ENCODE measurements around the gene ULK4.

ULK4 gene

GRCh38 chr3:41346698-41347270 is 615.1 kb downstream of the ULK4 start:
- no peak for ATAC-seq

- ATAC-seq: no peak
Measured at GRCh38 chr3:41345788-41346187, 616.1 kb downstream of the ULK4 start.

GRCh38 chr3:41339758-41340157 is 622.1 kb downstream of the ULK4 start:
- ATAC-seq: no peak

- ATAC-seq: no peak
Measured at GRCh38 chr3:41338276-41338675, 623.6 kb downstream of the ULK4 start.

- ATAC-seq: no peak
Measured at GRCh38 chr3:41334426-41334825, 627.5 kb downstream of the ULK4 start.

- no peak for ATAC-seq
Measured at GRCh38 chr3:41331041-41331440, 630.9 kb downstream of the ULK4 start.

- no peak for ATAC-seq
Measured at GRCh38 chr3:41330465-41330864, 631.4 kb downstream of the ULK4 start.

- no peak for ATAC-seq
Measured at GRCh38 chr3:41329881-41330280, 632.0 kb downstream of the ULK4 start.

GRCh38 chr3:41328926-41329325 is 633.0 kb downstream of the ULK4 start:
- ATAC-seq: no peak

GRCh38 chr3:41327718-41328117 is 634.2 kb downstream of the ULK4 start:
- no peak for ATAC-seq

GRCh38 chr3:41324156-41324475 is 637.8 kb downstream of the ULK4 start:
- ATAC-seq: no peak

GRCh38 chr3:41323467-41324155 is 638.3 kb downstream of the ULK4 start:
- ATAC-seq: no peak

- ATAC-seq: no peak
Measured at GRCh38 chr3:41321642-41321980, 640.3 kb downstream of the ULK4 start.

- ATAC-seq: no peak
Measured at GRCh38 chr3:41320953-41321641, 640.8 kb downstream of the ULK4 start.

GRCh38 chr3:41318520-41318919 is 643.4 kb downstream of the ULK4 start:
- no peak for ATAC-seq

- no peak for ATAC-seq
Measured at GRCh38 chr3:41317718-41318117, 644.2 kb downstream of the ULK4 start.

- ATAC-seq: no peak
Measured at GRCh38 chr3:41317298-41317697, 644.6 kb downstream of the ULK4 start.

GRCh38 chr3:41315126-41315525 is 646.8 kb downstream of the ULK4 start:
- ATAC-seq: no peak

- ATAC-seq: no peak
Measured at GRCh38 chr3:41308119-41308518, 653.8 kb downstream of the ULK4 start.

- ATAC-seq: no peak
Measured at GRCh38 chr3:41307065-41307464, 654.8 kb downstream of the ULK4 start.

- ATAC-seq: no peak
Measured at GRCh38 chr3:41304593-41304992, 657.3 kb downstream of the ULK4 start.

GRCh38 chr3:41302295-41302694 is 659.6 kb downstream of the ULK4 start:
- ATAC-seq: no peak

GRCh38 chr3:41301548-41301947 is 660.4 kb downstream of the ULK4 start:
- ATAC-seq: no peak

GRCh38 chr3:41299036-41299435 is 662.9 kb downstream of the ULK4 start:
- ATAC-seq: no peak

- no peak for ATAC-seq
Measured at GRCh38 chr3:41297750-41298149, 664.2 kb downstream of the ULK4 start.

Measured in activated CD4-positive, CD25-positive, alpha-beta regulatory T cell treated with anti-CD3 and anti-CD28 coated beads, Interleukin-2, amount 50 U/mL, for 24 hours (primary cell).